Measurements from ENCODE around the gene SPDYE4.

The SPDYE4 gene

GRCh38 chr17:8708025-8708461 lies 50.3 kb downstream of the SPDYE4 start:
- DNase-seq: no peak

- no peak for DNase-seq
These were observed 50.9 kb downstream of the SPDYE4 start for GRCh38 chr17:8707332-8708024.

GRCh38 chr17:8706431-8706830 lies 51.9 kb downstream of the SPDYE4 start:
- DNase-seq: no peak

GRCh38 chr17:8705427-8705826 lies 52.9 kb downstream of the SPDYE4 start:
- DNase-seq: no peak

GRCh38 chr17:8703001-8703400 lies 55.3 kb downstream of the SPDYE4 start:
- DNase-seq: no peak

- no peak for DNase-seq
These were observed 56.6 kb downstream of the SPDYE4 start for GRCh38 chr17:8701754-8702153.

GRCh38 chr17:8701221-8701620 lies 57.1 kb downstream of the SPDYE4 start:
- DNase-seq: no peak

Measured in RPMI8226 (cell line).